ENCODE results near the gene GOLGA6L9. TPM values are rescaled to one million over a fixed set of nuclear protein-coding genes. Genes with fewer than 3 reads are reported as not detected.
"Not testable (repeated sequence)": the region's sequence is repeated elsewhere in the genome, so short reads cannot be mapped to it uniquely, and the experiment has no call there.

The GOLGA6L9 gene
- total and polyA plus RNA-seq, 2 donors: 2.0 to 7.3 TPM

DNA sequence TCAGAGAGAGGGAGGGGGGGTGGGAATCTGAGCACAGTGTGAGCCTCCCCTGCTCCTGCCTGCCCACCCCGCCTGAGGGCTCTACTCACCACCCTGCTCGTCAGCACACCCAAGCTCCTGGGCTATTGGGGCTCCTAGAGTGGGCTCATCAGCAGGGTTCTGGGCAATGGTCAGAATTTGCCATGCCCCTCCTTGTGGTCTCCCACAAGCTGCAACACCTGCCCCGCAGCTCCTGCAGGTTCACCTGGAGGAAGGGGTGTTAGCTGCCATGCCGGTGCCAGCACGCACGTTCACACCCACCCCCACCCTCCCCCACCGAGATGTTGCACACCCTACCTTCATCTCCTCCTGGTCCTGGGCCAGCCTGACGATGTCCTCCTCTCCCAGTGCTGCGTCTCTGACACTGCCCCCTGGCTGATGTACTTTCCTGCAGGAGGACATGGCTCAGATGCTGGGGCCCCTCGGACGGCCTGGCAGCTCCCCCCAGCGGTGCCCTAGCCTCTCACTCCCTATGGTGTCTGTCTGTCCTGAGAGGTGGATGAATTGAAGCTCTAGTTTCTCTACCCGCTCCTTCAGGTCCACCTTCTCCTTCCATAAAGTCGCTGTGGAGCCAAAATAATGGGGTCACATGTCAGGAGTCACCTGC is 47.2 kb downstream of the GOLGA6L9 start:
- not testable (repeated sequence) for H3K27ac ChIP-seq (ENCODE audit: low read depth); H3K4me3 ChIP-seq (ENCODE audit: low read depth, low read length); H3K4me1 ChIP-seq (ENCODE audit: insufficient read depth); H3K36me3 ChIP-seq (ENCODE audit: insufficient read depth); DNase-seq (ENCODE audit: extremely low spot score)
- WGBS: 83% methylated on average over 14 of the region's 14 CpGs

GRCh38 chr15:82477343-82478057 is 47.9 kb downstream of the GOLGA6L9 start:
- H3K4me3 ChIP-seq (ENCODE audit: low read depth, low read length); H3K27ac ChIP-seq (ENCODE audit: low read depth); DNase-seq (ENCODE audit: extremely low spot score); H3K36me3 ChIP-seq (ENCODE audit: insufficient read depth); H3K4me1 ChIP-seq (ENCODE audit: insufficient read depth): not testable (repeated sequence)
- WGBS: 92% methylated on average over 11 of the region's 13 CpGs

Small RNAs within 50 kb of the gene (small RNA-seq; reads per million reads assigned to genes)
- not detected for gene AC245033.3

Other genes starting within 250 kb of the GOLGA6L9 start
- gene EFL1, start 167.1 kb upstream of the GOLGA6L9 start, total RNA-seq: 21.4 TPM
- gene EFL1, start 167.1 kb upstream of the GOLGA6L9 start, polyA plus RNA-seq: 6.9 TPM
- gene SAXO2, start 167.0 kb upstream of the GOLGA6L9 start, total RNA-seq: 4.7 TPM
- gene SAXO2, start 167.0 kb upstream of the GOLGA6L9 start, polyA plus RNA-seq: 0.49 TPM
- 2.0 TPM for gene GOLGA6L10, start 80.3 kb upstream of the GOLGA6L9 start, total RNA-seq
- 1.1 TPM for gene GOLGA6L10, start 80.3 kb upstream of the GOLGA6L9 start, polyA plus RNA-seq
- gene RPS17, start 110.6 kb downstream of the GOLGA6L9 start, total RNA-seq: 2,311 TPM
- 3,193 TPM for gene RPS17, start 110.6 kb downstream of the GOLGA6L9 start, polyA plus RNA-seq
- 4.7 TPM for gene CPEB1, start 217.5 kb downstream of the GOLGA6L9 start, total RNA-seq
- gene CPEB1, start 217.5 kb downstream of the GOLGA6L9 start, polyA plus RNA-seq: 11.0 TPM

Measured in urinary bladder (tissue), 4 donors.